K562 (cell line): Measurements from ENCODE around the gene EPX. TPM values are rescaled to one million over a fixed set of nuclear protein-coding genes. Genes with fewer than 3 reads are reported as not detected.

ENCODE experiments used
- CEBPG ChIP-seq, 3 experiments: fragments of 200-800 bp in 1 of 3; sonication (Bioruptor generic) in 1 of 3; sonication (generic) in 1 of 3; formaldehyde crosslinking in 1 of 3; IDR thresholded peaks in 2 of 3; conservative IDR thresholded peaks in 1 of 3; 2 replicates each; pipeline versions ENCODE4 v1.6.1 to v1.8.0; 2016 to 2022; ENCODE audit warnings: missing compliant biosample characterization in 2 of 3, missing genetic modification characterization in 2 of 3, mild to moderate bottlenecking in 1 of 3, missing genetic modification reagents in 1 of 3
- CREM ChIP-seq: IDR thresholded peaks from 2 replicates; pipeline ENCODE4 v1.6.1; 2014; ENCODE audit warnings: antibody characterized with exemption, low read depth
- EP400 ChIP-seq: fragments of 450-650 bp; IDR thresholded peaks from 2 replicates; pipeline ENCODE4 v1.6.1; 2017; ENCODE audit warnings: antibody characterized with exemption, mild to moderate bottlenecking, moderate library complexity
- HEY1 ChIP-seq: fragments of 250-450 bp; sonication (Bioruptor Pico); IDR thresholded peaks from 2 replicates; pipeline ENCODE4 v1.5.0; 2020; ENCODE audit warnings: mild to moderate bottlenecking, moderate library complexity, borderline replicate concordance
- HNRNPLL ChIP-seq: fragments of 200-400 bp; formaldehyde crosslinking; IDR thresholded peaks from 2 replicates; pipeline ENCODE4 v1.6.1; 2017; ENCODE audit warnings: low read length, low read depth, mild to moderate bottlenecking; ENCODE audit not compliant: poor library complexity, severe bottlenecking
- ILF3 ChIP-seq: fragments of 450-650 bp; IDR thresholded peaks from 2 replicates; pipeline ENCODE4 v1.6.1; 2018; ENCODE audit warnings: antibody characterized with exemption, mild to moderate bottlenecking, moderate library complexity, borderline replicate concordance
- LEF1 ChIP-seq: fragments of 450-650 bp; IDR thresholded peaks from 2 replicates; pipeline ENCODE4 v1.6.1; 2016; ENCODE audit warnings: mild to moderate bottlenecking
- POLR2G ChIP-seq: fragments of 200-400 bp; formaldehyde crosslinking; IDR thresholded peaks from 2 replicates; pipeline ENCODE4 v1.6.1; 2017; ENCODE audit warnings: low read depth, mild to moderate bottlenecking, antibody characterized with exemption, low read length, moderate library complexity
- POLR3G ChIP-seq: IDR thresholded peaks from 2 replicates; pipeline ENCODE4 v1.6.1; 2011; ENCODE audit not compliant: insufficient read length, insufficient replicate concordance; ENCODE audit errors: extremely low read depth
- PRPF4 ChIP-seq: fragments of 200-400 bp; formaldehyde crosslinking; IDR thresholded peaks from one replicate; pipeline ENCODE4 v1.6.1; 2017; ENCODE audit warnings: low read length, low read depth, mild to moderate bottlenecking; ENCODE audit not compliant: insufficient read depth, poor library complexity, severe bottlenecking
- RB1 ChIP-seq: fragments of 450-650 bp; IDR thresholded peaks from 2 replicates; pipeline ENCODE4 v1.6.1; 2017; ENCODE audit warnings: low read depth, mild to moderate bottlenecking
- TRIM28 ChIP-seq: fragments of 450-650 bp; IDR thresholded peaks from 2 replicates; pipeline ENCODE4 v1.6.1; 2017
- ZNF407 ChIP-seq: fragments of 450-650 bp; IDR thresholded peaks from 2 replicates; pipeline ENCODE4 v1.6.1; 2016; ENCODE audit warnings: low read depth
- polyA plus RNA-seq, 8 experiments: library from polyadenylated mRNA; depleted of rRNA in 4 of 8; stranded (reverse) in 5 of 8; unstranded in 3 of 8; fragments of >200 nt; fragmentation: Nextera tagmentation in 2 of 8; fragmentation: Illumina TruSeq in 1 of 8; extraction: Ambion mirVana in 2 of 8; extraction: Trizol in 1 of 8; gene quantifications; 2 replicates each; pipeline versions ENCODE4 v1.2.1 to v1.2.3, GENCODE V29; 2011 to 2014; ENCODE audit warnings: inconsistent platforms in 1 of 8, missing spikeins in 1 of 8
- total RNA-seq, 7 experiments: library from RNA; depleted of rRNA in 6 of 7; stranded (reverse); fragments of >200 nt in 6 of 7; fragmentation: Illumina TruSeq in 2 of 7; extraction: Trizol in 2 of 7; gene quantifications; 2 replicates each; pipeline versions ENCODE4 v1.2.1 to v1.2.3, GENCODE V29; 2011 to 2021; ENCODE audit warnings: low replicate concordance in 1 of 7
- TF ChIP-seq, protein P1 (sequence below): fragments of 200-800 bp; sonication (Bioruptor generic); IDR thresholded peaks from 2 replicates; pipeline ENCODE4 v1.6.1; 2016; ENCODE audit warnings: missing genetic modification characterization, missing compliant biosample characterization

Gene EPX
- total and polyA plus RNA-seq, 9 of the 15 experiments (the other 6 are each of a cell fraction or from before 2014, with no cell fraction given) = 0.07 to 0.33 (median 0.19) TPM; not detected in 3

- TF ChIP-seq ZNF407 = no peak
- no peak for TF ChIP-seq CEBPG (CRISPR knock-in tag; IDR thresholded peaks at IDR 0.05)
- no peak for TF ChIP-seq CEBPG (tag; conservative IDR thresholded peaks at IDR 0.05 in 1 of 2, IDR thresholded peaks at IDR 0.05 in 1 of 2)
- no peak for TF ChIP-seq HEY1 (CRISPR knock-in tag)
- no peak for TF ChIP-seq POLR2G
- TF ChIP-seq, protein P1, sequence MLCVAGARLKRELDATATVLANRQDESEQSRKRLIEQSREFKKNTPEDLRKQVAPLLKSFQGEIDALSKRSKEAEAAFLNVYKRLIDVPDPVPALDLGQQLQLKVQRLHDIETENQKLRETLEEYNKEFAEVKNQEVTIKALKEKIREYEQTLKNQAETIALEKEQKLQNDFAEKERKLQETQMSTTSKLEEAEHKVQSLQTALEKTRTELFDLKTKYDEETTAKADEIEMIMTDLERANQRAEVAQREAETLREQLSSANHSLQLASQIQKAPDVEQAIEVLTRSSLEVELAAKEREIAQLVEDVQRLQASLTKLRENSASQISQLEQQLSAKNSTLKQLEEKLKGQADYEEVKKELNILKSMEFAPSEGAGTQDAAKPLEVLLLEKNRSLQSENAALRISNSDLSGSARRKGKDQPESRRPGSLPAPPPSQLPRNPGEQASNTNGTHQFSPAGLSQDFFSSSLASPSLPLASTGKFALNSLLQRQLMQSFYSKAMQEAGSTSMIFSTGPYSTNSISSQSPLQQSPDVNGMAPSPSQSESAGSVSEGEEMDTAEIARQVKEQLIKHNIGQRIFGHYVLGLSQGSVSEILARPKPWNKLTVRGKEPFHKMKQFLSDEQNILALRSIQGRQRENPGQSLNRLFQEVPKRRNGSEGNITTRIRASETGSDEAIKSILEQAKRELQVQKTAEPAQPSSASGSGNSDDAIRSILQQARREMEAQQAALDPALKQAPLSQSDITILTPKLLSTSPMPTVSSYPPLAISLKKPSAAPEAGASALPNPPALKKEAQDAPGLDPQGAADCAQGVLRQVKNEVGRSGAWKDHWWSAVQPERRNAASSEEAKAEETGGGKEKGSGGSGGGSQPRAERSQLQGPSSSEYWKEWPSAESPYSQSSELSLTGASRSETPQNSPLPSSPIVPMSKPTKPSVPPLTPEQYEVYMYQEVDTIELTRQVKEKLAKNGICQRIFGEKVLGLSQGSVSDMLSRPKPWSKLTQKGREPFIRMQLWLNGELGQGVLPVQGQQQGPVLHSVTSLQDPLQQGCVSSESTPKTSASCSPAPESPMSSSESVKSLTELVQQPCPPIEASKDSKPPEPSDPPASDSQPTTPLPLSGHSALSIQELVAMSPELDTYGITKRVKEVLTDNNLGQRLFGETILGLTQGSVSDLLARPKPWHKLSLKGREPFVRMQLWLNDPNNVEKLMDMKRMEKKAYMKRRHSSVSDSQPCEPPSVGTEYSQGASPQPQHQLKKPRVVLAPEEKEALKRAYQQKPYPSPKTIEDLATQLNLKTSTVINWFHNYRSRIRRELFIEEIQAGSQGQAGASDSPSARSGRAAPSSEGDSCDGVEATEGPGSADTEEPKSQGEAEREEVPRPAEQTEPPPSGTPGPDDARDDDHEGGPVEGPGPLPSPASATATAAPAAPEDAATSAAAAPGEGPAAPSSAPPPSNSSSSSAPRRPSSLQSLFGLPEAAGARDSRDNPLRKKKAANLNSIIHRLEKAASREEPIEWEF (CRISPR knock-in tag) = peak; percentile 47; the same call in 1 of the 2 replicates
- TF ChIP-seq POLR3G = no peak
- TF ChIP-seq RB1 = no peak
- no peak for TF ChIP-seq TRIM28
- no peak for TF ChIP-seq ILF3
- no peak for TF ChIP-seq EP400
- TF ChIP-seq HNRNPLL = no peak
- no peak for TF ChIP-seq PRPF4
- TF ChIP-seq LEF1 = peak; percentile 41; the same call in 1 of the 2 replicates
- TF ChIP-seq CREM = no peak
These were observed 7.4 kb upstream of the EPX start (continued) for GRCh38 chr17:58184986-58185761.
